OCI-LY1 (cell line): ENCODE results near the gene CTCF.

Experiments used
- CTCF ChIP-seq: fragments of 200-600 bp; sonication (generic), shearing (Covaris generic); IDR thresholded peaks from 2 replicates; pipeline ENCODE4 v1.5.1; 2017; ENCODE audit warnings: mild to moderate bottlenecking, antibody characterized with exemption, low read length, moderate library complexity, mixed read lengths
- EZH2 ChIP-seq: fragments of 200-600 bp; sonication (generic), shearing (Covaris generic); IDR thresholded peaks from 2 replicates; pipeline ENCODE4 v1.8.0; 2017; ENCODE audit warnings: borderline replicate concordance, mixed run types, mild to moderate bottlenecking, antibody characterized with exemption, low read length, moderate library complexity, mixed read lengths

GRCh38 chr16:67678354-67679023 lies 116.2 kb downstream of the CTCF start:
- no peak for TF ChIP-seq EZH2
- TF ChIP-seq CTCF: no peak
